ENCODE results near the gene ATXN7L2. TPM values are rescaled to one million over a fixed set of nuclear protein-coding genes. Genes with fewer than 3 reads are reported as not detected.

The ATXN7L2 gene
- total RNA-seq, 4 donors from 2014 or later: 2.4 to 3.1 (median 2.8) TPM

DNA sequence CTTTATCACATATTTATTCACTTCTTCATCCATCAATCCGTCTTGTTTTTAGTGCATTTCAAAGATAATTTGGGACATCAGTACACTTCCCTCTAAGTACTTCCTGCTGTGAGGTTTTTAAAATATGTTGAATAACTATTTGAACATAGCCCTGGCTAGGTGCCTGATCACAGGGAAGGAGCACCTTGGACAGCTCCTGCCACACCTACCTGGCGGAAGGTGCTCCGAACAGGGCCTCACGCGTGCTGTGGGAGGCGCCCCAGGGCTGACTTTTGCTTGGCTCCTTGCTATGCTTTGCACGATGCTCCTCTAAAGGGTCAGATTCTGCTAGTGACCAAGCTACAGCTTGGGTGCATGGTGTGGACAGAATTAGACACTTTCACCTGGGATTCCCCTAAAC is 4.9 kb upstream of the ATXN7L2 start:
- TF ChIP-seq, protein P1, sequence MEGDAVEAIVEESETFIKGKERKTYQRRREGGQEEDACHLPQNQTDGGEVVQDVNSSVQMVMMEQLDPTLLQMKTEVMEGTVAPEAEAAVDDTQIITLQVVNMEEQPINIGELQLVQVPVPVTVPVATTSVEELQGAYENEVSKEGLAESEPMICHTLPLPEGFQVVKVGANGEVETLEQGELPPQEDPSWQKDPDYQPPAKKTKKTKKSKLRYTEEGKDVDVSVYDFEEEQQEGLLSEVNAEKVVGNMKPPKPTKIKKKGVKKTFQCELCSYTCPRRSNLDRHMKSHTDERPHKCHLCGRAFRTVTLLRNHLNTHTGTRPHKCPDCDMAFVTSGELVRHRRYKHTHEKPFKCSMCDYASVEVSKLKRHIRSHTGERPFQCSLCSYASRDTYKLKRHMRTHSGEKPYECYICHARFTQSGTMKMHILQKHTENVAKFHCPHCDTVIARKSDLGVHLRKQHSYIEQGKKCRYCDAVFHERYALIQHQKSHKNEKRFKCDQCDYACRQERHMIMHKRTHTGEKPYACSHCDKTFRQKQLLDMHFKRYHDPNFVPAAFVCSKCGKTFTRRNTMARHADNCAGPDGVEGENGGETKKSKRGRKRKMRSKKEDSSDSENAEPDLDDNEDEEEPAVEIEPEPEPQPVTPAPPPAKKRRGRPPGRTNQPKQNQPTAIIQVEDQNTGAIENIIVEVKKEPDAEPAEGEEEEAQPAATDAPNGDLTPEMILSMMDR (IDR thresholded peaks at IDR 0.05; ENCODE audit: low read depth): no peak

DNA sequence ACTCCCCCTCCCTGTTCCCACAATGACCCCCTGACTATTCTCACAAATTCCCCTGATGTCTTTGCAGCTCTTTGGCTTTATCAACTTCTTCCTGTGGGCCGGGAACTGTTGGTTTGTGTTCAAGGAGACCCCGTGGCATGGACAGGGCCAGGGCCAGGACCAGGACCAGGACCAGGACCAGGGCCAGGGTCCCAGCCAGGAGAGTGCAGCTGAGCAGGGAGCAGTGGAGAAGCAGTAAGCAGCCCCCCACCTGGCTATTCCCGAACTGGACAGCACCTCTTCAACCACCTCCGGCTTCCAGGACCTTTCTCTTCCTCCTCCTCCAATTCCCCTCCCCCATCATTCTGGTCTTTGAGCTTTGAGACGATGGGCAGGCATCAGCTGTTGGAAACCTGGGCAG is 4.4 kb upstream of the ATXN7L2 start:
- TF ChIP-seq, protein P1 (IDR thresholded peaks at IDR 0.05; ENCODE audit: low read depth): no peak

DNA sequence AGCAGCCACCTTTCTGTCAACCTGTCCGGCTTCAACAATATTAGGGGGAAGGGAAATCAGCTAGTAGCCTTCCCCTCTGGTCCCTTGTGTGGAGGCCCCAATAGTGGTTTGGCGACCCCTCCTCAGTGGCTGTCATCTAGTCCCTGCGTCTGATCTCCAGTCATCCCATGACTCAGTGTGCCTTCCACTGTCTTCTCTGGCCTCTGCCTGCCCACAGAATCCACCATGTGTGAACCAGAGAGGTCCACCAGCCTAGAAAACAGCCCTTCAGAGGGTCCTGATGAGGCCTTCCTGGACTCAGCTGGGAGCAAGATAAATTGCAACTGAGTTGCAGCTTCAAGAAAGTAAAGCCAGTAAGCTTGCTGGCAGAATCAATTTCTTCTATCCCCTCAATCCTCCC is 3.8 kb upstream of the ATXN7L2 start:
- TF ChIP-seq, protein P1 (IDR thresholded peaks at IDR 0.05; ENCODE audit: low read depth): no peak

DNA sequence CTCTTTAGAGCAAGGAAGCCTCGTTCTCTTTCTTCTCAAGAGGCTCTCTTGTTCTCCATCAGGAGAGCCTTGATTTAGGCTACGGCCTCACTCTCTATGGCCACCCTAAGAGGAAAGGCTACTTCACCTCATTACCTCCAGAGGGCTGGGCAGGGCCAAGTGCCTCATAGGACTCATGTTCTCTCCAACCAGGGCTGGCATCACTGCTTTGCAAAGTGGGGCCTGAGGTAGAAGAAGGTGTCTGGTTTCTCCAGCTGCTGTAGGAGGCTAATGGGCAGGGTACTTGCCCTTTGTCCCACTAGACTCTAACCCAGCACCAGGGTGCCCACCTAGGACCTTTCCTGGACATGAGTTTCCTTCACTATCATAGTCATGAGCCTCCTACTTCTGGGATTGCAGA is 2.1 kb upstream of the ATXN7L2 start:
- TF ChIP-seq, protein P1 (IDR thresholded peaks at IDR 0.05; ENCODE audit: low read depth): no peak

DNA sequence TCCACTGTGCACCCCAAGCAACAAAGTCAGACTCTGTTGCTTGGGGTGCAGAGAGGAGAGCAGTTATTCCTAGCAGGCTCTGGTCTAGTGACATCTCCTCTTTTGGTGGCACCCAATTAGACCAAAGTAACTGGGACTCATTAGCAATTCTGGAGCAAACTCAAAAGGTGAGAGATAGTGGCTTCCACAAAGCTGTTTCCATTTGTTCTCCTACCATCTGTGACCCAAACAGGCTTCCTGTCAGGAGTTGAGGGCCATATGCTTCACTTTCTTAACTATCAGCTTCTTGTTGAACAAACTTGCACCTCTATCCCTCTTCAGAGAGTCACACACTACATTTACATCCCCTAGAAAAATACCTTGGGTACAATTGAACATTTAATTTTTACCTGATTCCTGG is 1.5 kb upstream of the ATXN7L2 start:
- TF ChIP-seq, protein P1 (IDR thresholded peaks at IDR 0.05; ENCODE audit: low read depth): no peak

DNA sequence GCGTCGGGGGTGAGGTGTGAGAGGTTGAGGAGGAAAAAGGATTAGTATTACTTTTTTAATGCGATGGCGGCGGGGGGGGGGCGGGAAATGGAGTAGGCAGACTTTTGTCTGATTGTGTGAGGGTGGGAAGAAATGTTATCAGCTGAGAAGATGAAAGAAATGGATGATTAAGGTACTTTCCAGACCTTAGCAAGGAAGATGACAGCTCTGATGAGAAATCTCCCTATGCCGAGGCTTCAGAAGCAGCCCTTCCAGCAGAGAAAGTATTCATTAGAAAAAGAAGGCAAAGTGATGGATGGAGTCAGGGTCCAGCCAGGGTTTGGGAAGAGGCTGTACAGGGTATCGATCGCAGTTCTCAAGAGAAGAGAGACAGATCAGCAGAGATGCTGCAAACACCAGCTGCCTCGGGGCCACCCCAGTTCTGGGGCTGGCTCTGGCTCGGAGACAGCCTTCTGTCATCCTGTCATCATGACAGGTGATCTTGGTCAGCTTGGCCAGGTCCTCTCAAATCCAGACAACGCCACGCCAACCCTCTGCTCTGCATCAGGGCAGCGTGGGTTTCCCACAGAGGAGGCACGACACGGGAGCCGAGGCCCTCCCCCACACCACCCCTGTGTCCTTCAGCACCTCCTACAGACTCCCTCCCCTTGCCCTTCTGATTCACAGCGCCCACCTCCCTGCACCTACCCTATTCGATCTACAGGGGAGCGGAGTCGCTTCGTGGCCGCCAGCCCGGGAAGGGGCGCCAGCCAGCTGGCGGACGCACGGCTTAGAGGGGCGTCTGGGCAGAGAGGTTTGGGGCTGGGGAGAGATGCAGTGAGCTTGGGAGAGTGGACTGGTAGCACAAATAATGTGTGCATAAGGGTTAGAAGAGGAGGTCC is 674 bp upstream of the ATXN7L2 start:
- TF ChIP-seq, protein P1 (IDR thresholded peaks at IDR 0.05; ENCODE audit: low read depth): no peak

DNA sequence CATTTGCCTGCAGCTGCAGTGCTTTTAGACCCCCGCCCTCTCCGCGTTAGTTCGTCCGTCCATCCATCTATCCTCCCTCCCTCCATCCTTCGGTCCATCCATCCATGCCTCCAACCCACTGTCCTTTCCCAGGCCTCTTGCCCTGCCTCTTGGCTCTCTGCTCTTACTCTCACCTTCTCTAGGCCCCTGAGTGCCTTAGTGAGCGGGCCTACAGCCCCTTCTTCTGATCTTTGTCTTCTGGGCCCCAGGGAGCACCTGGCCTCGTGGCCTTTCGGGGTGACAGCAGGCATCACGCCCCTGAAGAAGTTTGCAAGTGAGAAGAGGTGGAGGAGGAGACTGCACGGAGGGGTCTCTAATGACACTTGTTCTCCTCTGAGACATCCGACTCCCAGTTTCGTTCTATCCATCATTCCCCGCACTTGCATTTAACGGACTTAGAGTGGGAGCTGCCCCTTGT is 842 bp downstream of the ATXN7L2 start:
- TF ChIP-seq, protein P1 (IDR thresholded peaks at IDR 0.05; ENCODE audit: low read depth): no peak

Measured in subcutaneous adipose tissue (tissue), 4 donors.